DND-41 (cell line): Measurements from ENCODE around the gene PLIN4.
"Not testable (repeated sequence)": the region's sequence is repeated elsewhere in the genome, so short reads cannot be mapped to it uniquely, and the experiment has no call there.

ENCODE experiments used
- ATAC-seq: fragments of 200-7000 bp; cut with Tn5 transposase; 3 replicates; pipeline ENCODE4 v1.9.1; 2021; ENCODE audit warnings: low read depth; ENCODE audit not compliant: insufficient read depth
- DNase-seq: peaks from one replicate; pipeline ENCODE4 v3.0.0-alpha.2; 2020
- H2AFZ ChIP-seq: 2 replicates; pipeline ENCODE4 v1.6.0; 2012; ENCODE audit warnings: low read depth, low read length
- H3K27ac ChIP-seq: 2 replicates; pipeline ENCODE4 v1.5.1; 2012; ENCODE audit warnings: low read length, inconsistent platforms
- H3K27me3 ChIP-seq: fragments of 200-600 bp; sonication (generic); 2 replicates; pipeline ENCODE4 v1.6.0; 2012; ENCODE audit warnings: low read length, mild to moderate bottlenecking, inconsistent platforms; ENCODE audit not compliant: insufficient read depth, poor library complexity
- H3K36me3 ChIP-seq: 2 replicates; pipeline ENCODE4 v1.5.1; 2012; ENCODE audit warnings: low read length, inconsistent platforms; ENCODE audit not compliant: insufficient read depth
- H3K4me1 ChIP-seq: 2 replicates; pipeline ENCODE4 v1.5.1; 2012; ENCODE audit warnings: mild to moderate bottlenecking, low read length; ENCODE audit not compliant: insufficient read depth
- H3K4me2 ChIP-seq: 2 replicates; pipeline ENCODE4 v1.6.0; 2012; ENCODE audit warnings: mild to moderate bottlenecking, moderate library complexity, low read length, inconsistent platforms; ENCODE audit not compliant: insufficient read depth
- H3K4me3 ChIP-seq, 2 experiments: fragments of 200-600 bp in 1 of 2; shearing (Covaris generic) in 1 of 2; 2 replicates each; pipeline ENCODE4 v1.5.1; 2012 to 2016; ENCODE audit warnings: inconsistent platforms in 2 of 2, low read length in 2 of 2, mild to moderate bottlenecking in 2 of 2, low read depth in 1 of 2, moderate library complexity in 1 of 2
- H3K79me2 ChIP-seq: 2 replicates; pipeline ENCODE4 v1.6.0; 2012; ENCODE audit warnings: low read length, inconsistent platforms; ENCODE audit not compliant: insufficient read depth
- H3K9ac ChIP-seq: 2 replicates; pipeline ENCODE4 v1.6.0; 2012; ENCODE audit warnings: low read depth, mild to moderate bottlenecking, inconsistent platforms, low read length, moderate library complexity
- H3K9me3 ChIP-seq: 2 replicates; pipeline ENCODE4 v1.5.1; 2012; ENCODE audit warnings: low read length, moderate library complexity, mild to moderate bottlenecking, inconsistent platforms; ENCODE audit not compliant: insufficient read depth, severe bottlenecking
- H4K20me1 ChIP-seq: 2 replicates; pipeline ENCODE4 v1.6.0; 2012; ENCODE audit warnings: low read length; ENCODE audit not compliant: insufficient read depth
- CTCF ChIP-seq: IDR thresholded peaks from 2 replicates; pipeline ENCODE4 v1.5.1; 2012; ENCODE audit warnings: borderline replicate concordance, low read length, moderate library complexity, mild to moderate bottlenecking; ENCODE audit not compliant: poor library complexity, severe bottlenecking; ENCODE audit errors: extremely low read depth
- EZH2 ChIP-seq: IDR thresholded peaks from 3 replicates; pipeline ENCODE4 v1.6.1; 2012; ENCODE audit warnings: borderline replicate concordance, low read depth, mild to moderate bottlenecking, moderate library complexity, low read length, inconsistent platforms; ENCODE audit not compliant: severe bottlenecking

Gene PLIN4

GRCh38 chr19:4543842-4544647 lies 25.8 kb upstream of the PLIN4 start:
- TF ChIP-seq EZH2 (no peak), CTCF (no peak)
- ATAC-seq (no peak), DNase-seq (no peak)
- no peak overlapping the region for H3K27ac ChIP-seq
- no peaks in the 10 kb centered on the region for H3K27me3 ChIP-seq
- H2AFZ ChIP-seq, result no peak overlapping the region
- H3K4me2 ChIP-seq, result no peak overlapping the region
- H4K20me1 ChIP-seq, result 0 out of 2 replicates have a peak, but pooled peaks cover 9% of the 10 kb centered on the region
- H3K36me3 ChIP-seq, result no peaks in the 10 kb centered on the region
- H3K4me3 ChIP-seq, result no peak overlapping the region
- no peaks in the 10 kb centered on the region for H3K4me1 ChIP-seq
- no peak overlapping the region for H3K9ac ChIP-seq
- no peaks in the 10 kb centered on the region for H3K79me2 ChIP-seq
- no peaks in the 10 kb centered on the region for H3K9me3 ChIP-seq

GRCh38 chr19:4542896-4543841 lies 24.9 kb upstream of the PLIN4 start:
- no peaks in the 10 kb centered on the region for H3K36me3 ChIP-seq
- no peak overlapping the region for H3K4me3 ChIP-seq
- no peaks in the 10 kb centered on the region for H3K79me2 ChIP-seq
- H3K9me3 ChIP-seq, result no peaks in the 10 kb centered on the region
- H3K9ac ChIP-seq, result no peak overlapping the region
- ATAC-seq, result no peak
- H4K20me1 ChIP-seq, result 0 out of 2 replicates have a peak, but pooled peaks cover 8% of the 10 kb centered on the region
- H2AFZ ChIP-seq, result no peak overlapping the region
- no peak overlapping the region for H3K4me2 ChIP-seq
- no peaks in the 10 kb centered on the region for H3K4me1 ChIP-seq
- H3K27me3 ChIP-seq, result no peaks in the 10 kb centered on the region
- no peak for DNase-seq
- no peak for TF ChIP-seq CTCF
- TF ChIP-seq EZH2, result no peak
- no peak overlapping the region for H3K27ac ChIP-seq

- not testable (repeated sequence) for H3K79me2 ChIP-seq, H3K4me2 ChIP-seq, H3K4me3 ChIP-seq, H3K36me3 ChIP-seq, H2AFZ ChIP-seq, H3K4me1 ChIP-seq, H3K9ac ChIP-seq, ATAC-seq, H3K27me3 ChIP-seq, H4K20me1 ChIP-seq, H3K9me3 ChIP-seq, DNase-seq, H3K27ac ChIP-seq
These were observed 23.5 kb upstream of the PLIN4 start for GRCh38 chr19:4541806-4542145.

GRCh38 chr19:4541114-4541805 lies 23.0 kb upstream of the PLIN4 start:
- Histone ChIP-seq H3K4me3 (no peak overlapping the region), H3K9ac (no peak overlapping the region), H4K20me1 (no peaks in the 10 kb centered on the region), H3K36me3 (no peaks in the 10 kb centered on the region), H3K4me1 (no peaks in the 10 kb centered on the region), H3K4me2 (no peak overlapping the region), H3K27me3 (no peaks in the 10 kb centered on the region), H3K79me2 (no peaks in the 10 kb centered on the region), H2AFZ (no peak overlapping the region), H3K9me3 (no peaks in the 10 kb centered on the region), H3K27ac (no peak overlapping the region)
- ATAC-seq (no peak), DNase-seq (no peak)
- TF ChIP-seq CTCF (no peak), EZH2 (no peak)
